Cardiac muscle cell (in vitro differentiated cells and primary cell): ENCODE measurements around the gene UBIAD1. TPM values are rescaled to one million over a fixed set of nuclear protein-coding genes. Genes with fewer than 3 reads are reported as not detected.

Experiments
- DNase-seq, 2 donors: peaks; one replicate each; pipeline versions ENCODE4 v3.0.0 to v3.0.0-alpha.2; 2010 to 2017; ENCODE audit warnings: low read depth in 1 of 2, low spot score in 1 of 2
- H3K27ac ChIP-seq: fragments of 200-600 bp; sonication (generic); 2 replicates; pipeline ENCODE4 v1.5.1; 2016
- H3K27me3 ChIP-seq: fragments of 200-600 bp; sonication (generic); 2 replicates; pipeline ENCODE4 v1.6.0; 2016; ENCODE audit warnings: control low read depth
- H3K36me3 ChIP-seq: fragments of 200-600 bp; sonication (generic); 2 replicates; pipeline ENCODE4 v1.5.1; 2016; ENCODE audit warnings: control low read depth
- H3K4me1 ChIP-seq: fragments of 200-600 bp; sonication (generic); 2 replicates; pipeline ENCODE4 v1.8.1; 2017; ENCODE audit warnings: low read depth, mild to moderate bottlenecking, mixed run types
- H3K4me3 ChIP-seq: fragments of 200-600 bp; sonication (generic); 2 replicates; pipeline ENCODE4 v1.5.1; 2016; ENCODE audit warnings: mild to moderate bottlenecking
- H3K9me3 ChIP-seq: fragments of 200-600 bp; sonication (generic); 2 replicates; pipeline ENCODE4 v1.5.1; 2017; ENCODE audit warnings: low read depth, mild to moderate bottlenecking, control low read depth
- CTCF ChIP-seq: IDR thresholded peaks from 2 replicates; pipeline ENCODE4 v1.5.1; 2012; ENCODE audit warnings: low read depth, mild to moderate bottlenecking, low read length
- polyA plus RNA-seq: library from polyadenylated mRNA; unstranded; fragments of >200 nt; fragmentation: Nextera tagmentation; extraction: Ambion mirVana; gene quantifications from 2 replicates; pipeline ENCODE4 v1.2.1, GENCODE V29; 2016
- total RNA-seq: library from RNA; depleted of rRNA; stranded (reverse); fragments of >200 nt; gene quantifications from 2 replicates; pipeline ENCODE4 v1.2.3, GENCODE V29; 2016

UBIAD1 gene
- total and polyA plus RNA-seq, 2 experiments from 2014 or later, result 16.9 to 18.7 TPM

GRCh38 chr1:11318982-11319381, 46.0 kb downstream of the UBIAD1 start:
- no peak for DNase-seq
- Histone ChIP-seq H3K4me1 (no peaks in the 10 kb centered on the region), H3K27me3 (no peaks in the 10 kb centered on the region), H3K36me3 (no peaks in the 10 kb centered on the region), H3K4me3 (no peak overlapping the region), H3K27ac (no peak overlapping the region), H3K9me3 (no peaks in the 10 kb centered on the region)
- TF ChIP-seq CTCF, result no peak

- no peak overlapping the region for H3K4me3 ChIP-seq
- DNase-seq, result peak in 1 of 2 donors; percentile 74
- TF ChIP-seq CTCF, result peak; percentile 69
- no peaks in the 10 kb centered on the region for H3K36me3 ChIP-seq
- no peaks in the 10 kb centered on the region for H3K4me1 ChIP-seq
- no peaks in the 10 kb centered on the region for H3K27me3 ChIP-seq
- H3K27ac ChIP-seq, result no peak overlapping the region
- no peaks in the 10 kb centered on the region for H3K9me3 ChIP-seq
These were observed 47.3 kb downstream of the UBIAD1 start for GRCh38 chr1:11320153-11320936.

- no peak for TF ChIP-seq CTCF
- DNase-seq, result no peak
- Histone ChIP-seq H3K4me1 (no peaks in the 10 kb centered on the region), H3K27ac (no peak overlapping the region), H3K36me3 (no peaks in the 10 kb centered on the region), H3K27me3 (no peaks in the 10 kb centered on the region), H3K9me3 (no peaks in the 10 kb centered on the region), H3K4me3 (no peak overlapping the region)
These were observed 48.9 kb downstream of the UBIAD1 start for GRCh38 chr1:11321656-11322491.

GRCh38 chr1:11324567-11325165, 51.7 kb downstream of the UBIAD1 start:
- H3K9me3 ChIP-seq, result no peaks in the 10 kb centered on the region
- no peak for DNase-seq
- no peak overlapping the region for H3K27ac ChIP-seq
- no peaks in the 10 kb centered on the region for H3K27me3 ChIP-seq
- no peaks in the 10 kb centered on the region for H3K36me3 ChIP-seq
- no peak overlapping the region for H3K4me3 ChIP-seq
- TF ChIP-seq CTCF, result no peak
- no peaks in the 10 kb centered on the region for H3K4me1 ChIP-seq

- DNase-seq, result no peak
- no peaks in the 10 kb centered on the region for H3K4me1 ChIP-seq
- TF ChIP-seq CTCF, result no peak
- H3K4me3 ChIP-seq, result no peak overlapping the region
- H3K27me3 ChIP-seq, result no peaks in the 10 kb centered on the region
- H3K27ac ChIP-seq, result no peak overlapping the region
- no peaks in the 10 kb centered on the region for H3K36me3 ChIP-seq
- no peaks in the 10 kb centered on the region for H3K9me3 ChIP-seq
These were observed 53.1 kb downstream of the UBIAD1 start for GRCh38 chr1:11326070-11326469.
